ENCODE measurements around the gene NPB. TPM values are rescaled to one million over a fixed set of nuclear protein-coding genes. Genes with fewer than 3 reads are reported as not detected.

NPB gene
- total and polyA plus RNA-seq, 11 donors, result 0.13 to 1.2 (median 0.50) TPM; not detected in 1

GRCh38 chr17:81913394-81914102 lies 11.5 kb downstream of the NPB start:
- Histone ChIP-seq H3K27ac (no peak overlapping the region), H3K36me3 (peaks cover 0 to 47% (median 35%) of the 10 kb centered on the region in 9 donors), H3K9me3 (no peaks in the 10 kb centered on the region), H3K4me1 (peaks cover 5 to 49% (median 33%) of the 10 kb centered on the region in 12 donors), H3K4me3 (no peak overlapping the region), H3K27me3 (no peaks in the 10 kb centered on the region)
- TF ChIP-seq CTCF (IDR thresholded peaks at IDR 0.05), result no peak
- no peak for TF ChIP-seq POLR2A (IDR thresholded peaks at IDR 0.05)
- DNase-seq, result no peak
- intact Hi-C loops (cut with DNase I), result no loop called here
- no peak for ATAC-seq
- WGBS, 4 donors, result 92 to 95% (median 95%) methylated on average over 15 to 31 of the region's 31 CpGs

- 95 to 100% (median 97%) methylated on average over 3 to 36 of the region's 36 CpGs for WGBS, 4 donors
- TF ChIP-seq CTCF (IDR thresholded peaks at IDR 0.05), result no peak
- no peak for TF ChIP-seq POLR2A (IDR thresholded peaks at IDR 0.05)
- no peaks in the 10 kb centered on the region for H3K9me3 ChIP-seq
- H3K4me3 ChIP-seq, result no peak overlapping the region
- H3K27ac ChIP-seq, result no peak overlapping the region
- no peaks in the 10 kb centered on the region for H3K27me3 ChIP-seq
- DNase-seq (no peak), ATAC-seq (no peak)
- intact Hi-C loops (cut with DNase I), result no loop called here
- H3K36me3 ChIP-seq, result peaks cover 0 to 48% (median 36%) of the 10 kb centered on the region in 9 donors
- H3K4me1 ChIP-seq, result peaks cover 5 to 56% (median 33%) of the 10 kb centered on the region in 12 donors
Observed at GRCh38 chr17:81914103-81914850, 12.2 kb downstream of the NPB start.

- Histone ChIP-seq H3K36me3 (peaks cover 0 to 56% (median 46%) of the 10 kb centered on the region in 9 donors), H3K4me1 (peaks cover 4 to 53% (median 25%) of the 10 kb centered on the region in 12 donors), H3K27ac (no peak overlapping the region), H3K9me3 (no peaks in the 10 kb centered on the region), H3K27me3 (no peaks in the 10 kb centered on the region), H3K4me3 (no peak overlapping the region)
- DNase-seq (no peak), ATAC-seq (no peak)
- intact Hi-C loops (cut with DNase I), result no loop called here
- TF ChIP-seq CTCF (IDR thresholded peaks at IDR 0.05) (no peak), POLR2A (IDR thresholded peaks at IDR 0.05) (no peak)
- WGBS, 4 donors, result 87 to 93% (median 92%) methylated on average over 10 to 12 of the region's 12 CpGs
Observed at GRCh38 chr17:81915331-81915730, 13.3 kb downstream of the NPB start.

Measured in heart left ventricle (tissue), 16 donors.